GM21717 (cell line): Measurements from ENCODE around the gene PPBP.
"Not testable (repeated sequence)": the region's sequence is repeated elsewhere in the genome, so short reads cannot be mapped to it uniquely, and the experiment has no call there.

ENCODE experiments used
- ATAC-seq: cut with Tn5 transposase; IDR thresholded peaks from one replicate; pipeline ENCODE4 v1.9.1; 2021; ENCODE audit warnings: mild to moderate bottlenecking, moderate library complexity; ENCODE audit not compliant: unreplicated experiment

Gene PPBP

GRCh38 chr4:73998040-73999011, 10.3 kb upstream of the PPBP start, which contains the start of gene CXCL5:
TSS of gene CXCL5 (minus strand) at chr4:73998677. CDS start at chr4:73998581, 96 bp downstream.
- ATAC-seq: no peak

DNA sequence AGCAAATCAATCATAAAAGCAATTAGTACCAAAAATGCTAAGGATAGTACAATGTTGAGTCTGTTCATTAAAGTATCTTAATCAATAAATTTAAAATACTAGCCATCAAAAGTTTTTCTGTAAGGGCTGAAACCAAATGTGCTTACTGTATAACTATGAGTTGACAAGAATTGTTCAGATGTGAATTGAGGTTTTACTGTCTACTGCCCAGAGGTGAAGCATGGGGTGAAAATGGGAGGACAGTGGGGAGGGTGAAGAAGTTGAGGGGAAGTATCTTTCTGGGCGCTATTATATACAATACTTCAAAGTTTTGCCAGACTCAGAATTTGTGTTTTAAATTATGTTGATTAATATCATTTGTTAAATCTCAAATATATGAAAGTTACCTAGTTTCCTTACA, 4.1 kb upstream of the PPBP start:
- no peak for ATAC-seq

- no peak for ATAC-seq
Observed at GRCh38 chr4:73991742-73992000, 3.7 kb upstream of the PPBP start.

DNA sequence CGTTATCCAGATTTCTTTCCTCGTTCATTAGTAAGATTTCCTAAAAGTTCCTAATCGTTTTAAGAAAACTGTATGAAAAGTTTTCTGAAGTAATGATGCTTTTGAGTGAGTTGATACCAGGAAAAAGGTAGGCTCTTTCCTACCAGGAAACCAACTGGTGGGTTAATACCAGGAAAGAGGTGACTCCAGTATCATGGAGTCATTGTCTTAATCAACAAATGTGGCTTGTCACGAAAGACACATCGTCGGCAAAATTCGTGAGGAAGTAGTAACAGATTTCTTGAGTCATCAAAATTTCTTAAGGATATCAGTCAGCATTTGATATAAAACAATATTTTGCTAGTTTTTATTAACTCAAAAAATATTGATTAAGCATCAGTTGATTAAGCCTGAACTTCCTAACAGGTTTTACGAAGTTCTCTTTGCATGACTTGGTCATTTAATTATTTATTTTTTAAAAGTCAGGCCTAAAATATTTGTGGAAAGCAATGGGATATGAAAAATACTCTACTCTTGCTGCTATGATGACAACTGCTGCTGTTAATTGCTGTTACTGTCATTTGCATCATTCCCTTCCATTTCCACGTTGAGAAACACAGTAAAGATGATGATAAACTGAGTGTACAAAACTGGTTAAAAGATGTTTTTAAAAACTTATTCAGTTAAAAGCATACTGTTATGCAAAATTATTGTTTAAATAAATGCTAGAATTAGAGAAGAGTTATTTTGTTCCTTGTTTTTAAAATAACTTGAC, 3.2 kb upstream of the PPBP start:
- ATAC-seq: no peak

DNA sequence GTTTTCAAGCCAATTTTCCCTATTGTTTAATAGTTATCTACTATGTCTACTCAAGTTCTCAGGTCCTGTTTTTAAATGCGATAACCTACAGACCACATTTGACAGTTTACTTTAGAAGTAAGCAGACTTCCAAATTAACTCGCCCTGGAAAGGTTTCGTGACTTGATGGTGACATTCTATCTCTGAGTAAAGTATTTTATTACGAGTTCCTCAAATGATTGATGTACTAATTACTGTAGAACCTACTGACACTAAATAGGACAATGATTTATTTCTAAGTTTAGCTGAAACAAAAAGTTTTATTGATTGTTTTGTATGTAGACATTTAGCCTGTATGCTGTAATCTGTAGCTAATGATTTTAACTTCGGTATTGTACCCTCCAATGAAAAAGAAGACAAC, 1.9 kb upstream of the PPBP start:
- no peak for ATAC-seq

GRCh38 chr4:73989031-73989430, 1.0 kb upstream of the PPBP start:
- ATAC-seq: no peak

- no peak for ATAC-seq
Observed at GRCh38 chr4:73985528-73985852, 2.5 kb downstream of the PPBP start.

- ATAC-seq: no peak
Observed at GRCh38 chr4:73984736-73985527, 3.1 kb downstream of the PPBP start.

- not testable (repeated sequence) for ATAC-seq
Observed at GRCh38 chr4:73981175-73981574, 6.8 kb downstream of the PPBP start.

DNA sequence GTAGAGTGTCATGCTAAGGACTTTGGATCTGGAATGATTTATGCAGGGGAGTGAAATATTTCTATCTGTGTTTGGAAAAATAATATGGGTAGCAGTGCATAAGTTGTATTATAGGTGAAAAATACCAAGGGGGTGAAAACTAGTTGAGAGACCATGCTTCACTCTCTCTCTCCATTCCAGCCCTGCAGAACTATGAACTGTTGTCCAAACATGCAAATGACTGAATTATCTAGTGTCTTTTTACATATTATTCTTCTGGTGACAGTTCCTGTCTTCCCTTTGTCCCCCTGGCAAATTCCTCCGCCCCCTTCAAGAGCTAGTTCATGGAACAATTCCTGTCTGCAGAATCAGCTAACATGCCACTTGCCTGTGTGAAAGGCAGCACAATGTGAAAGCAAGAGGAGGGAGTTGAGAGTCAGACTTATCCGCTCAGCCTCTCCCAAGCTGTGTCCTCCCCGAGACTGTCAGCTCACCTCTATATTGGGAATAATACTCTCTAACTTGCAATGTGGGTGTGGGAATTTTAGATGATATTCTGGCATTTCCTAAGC, 8.5 kb downstream of the PPBP start:
- ATAC-seq: no peak

GRCh38 chr4:73978886-73979285, 9.1 kb downstream of the PPBP start:
- no peak for ATAC-seq

DNA sequence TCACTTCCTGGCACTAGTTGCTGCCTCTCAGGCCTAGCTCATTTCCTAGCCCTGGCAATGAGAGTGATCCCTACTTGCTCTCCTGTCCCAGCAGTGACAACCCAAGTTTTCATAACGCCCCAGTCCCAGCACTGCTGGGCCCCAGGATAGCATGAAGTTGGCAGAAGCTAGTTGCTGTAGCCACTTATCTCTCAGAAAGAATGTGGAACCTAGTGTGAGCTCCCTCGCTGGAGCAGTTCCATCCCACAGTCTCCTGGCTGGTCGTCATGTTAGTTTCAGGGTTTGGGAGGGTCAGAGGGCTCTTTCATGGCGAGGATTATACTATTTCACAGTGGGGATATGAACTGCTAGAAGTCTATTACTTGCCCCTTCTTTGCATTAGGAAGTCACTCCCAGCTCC, 11.3 kb downstream of the PPBP start:
- ATAC-seq: no peak

GRCh38 chr4:73976217-73976616, 11.8 kb downstream of the PPBP start:
- no peak for ATAC-seq

- ATAC-seq: no peak
Observed at GRCh38 chr4:73974352-73974751, 13.6 kb downstream of the PPBP start.

GRCh38 chr4:73970945-73971344, 17.0 kb downstream of the PPBP start:
- no peak for ATAC-seq

- no peak for ATAC-seq
Observed at GRCh38 chr4:73970011-73970410, 18.0 kb downstream of the PPBP start.

DNA sequence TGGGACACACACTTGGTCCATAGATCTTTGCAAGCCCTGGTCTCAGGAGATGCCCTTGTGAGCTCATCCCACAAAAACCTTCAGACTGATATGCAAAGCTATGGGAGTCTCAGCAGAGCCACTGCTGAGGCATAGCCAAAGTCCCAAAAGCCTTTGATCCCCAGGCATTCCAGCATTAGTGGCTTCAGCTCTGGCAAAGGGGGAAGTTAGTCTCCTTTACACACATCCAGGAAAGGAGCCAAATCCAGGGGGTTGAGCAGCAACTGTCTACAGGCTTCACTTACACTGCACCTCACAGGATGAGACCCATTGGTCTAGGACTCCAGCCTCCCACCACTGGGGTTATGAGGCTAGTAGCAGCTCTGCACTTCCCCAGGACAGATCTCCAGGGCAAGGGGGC, 20.1 kb downstream of the PPBP start:
- no peak for ATAC-seq

DNA sequence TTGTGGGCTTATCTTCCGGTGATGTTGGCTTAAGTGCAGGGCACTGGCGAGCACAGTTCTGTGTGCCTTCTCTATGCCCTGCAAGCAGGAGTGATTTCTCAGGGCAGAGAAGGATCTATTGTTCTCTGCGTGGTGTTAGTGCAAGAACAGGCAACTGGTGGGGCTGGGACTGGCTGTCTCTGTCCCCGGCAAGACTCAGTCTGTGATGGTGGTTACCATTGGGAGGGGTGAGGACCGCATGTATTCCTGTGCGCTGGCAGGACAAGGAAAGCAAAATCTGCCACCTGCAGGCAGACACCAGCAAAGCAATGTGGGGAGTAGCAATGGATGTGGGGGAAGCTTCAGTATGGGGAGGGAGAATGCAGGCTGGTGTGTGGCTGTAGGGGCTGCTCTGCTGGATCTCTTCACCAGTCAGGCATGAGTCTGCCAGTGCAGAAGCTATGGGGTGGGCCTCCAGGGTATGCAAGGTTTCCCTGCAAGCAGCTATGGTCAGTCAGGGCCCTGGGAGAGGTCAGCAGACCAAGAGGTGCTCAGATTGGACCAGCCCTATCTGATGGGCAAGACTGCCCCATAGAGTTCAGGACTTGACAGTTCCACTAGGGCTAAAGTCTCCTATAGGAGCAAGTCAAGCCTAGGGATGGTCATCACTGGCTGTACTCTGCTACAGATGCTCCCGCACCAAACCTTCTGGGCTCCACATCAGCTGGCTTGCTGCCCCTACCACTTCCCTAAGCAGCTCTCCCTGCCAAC, 23.0 kb downstream of the PPBP start:
- ATAC-seq: no peak

GRCh38 chr4:73962724-73963123, 25.3 kb downstream of the PPBP start:
- ATAC-seq: no peak

DNA sequence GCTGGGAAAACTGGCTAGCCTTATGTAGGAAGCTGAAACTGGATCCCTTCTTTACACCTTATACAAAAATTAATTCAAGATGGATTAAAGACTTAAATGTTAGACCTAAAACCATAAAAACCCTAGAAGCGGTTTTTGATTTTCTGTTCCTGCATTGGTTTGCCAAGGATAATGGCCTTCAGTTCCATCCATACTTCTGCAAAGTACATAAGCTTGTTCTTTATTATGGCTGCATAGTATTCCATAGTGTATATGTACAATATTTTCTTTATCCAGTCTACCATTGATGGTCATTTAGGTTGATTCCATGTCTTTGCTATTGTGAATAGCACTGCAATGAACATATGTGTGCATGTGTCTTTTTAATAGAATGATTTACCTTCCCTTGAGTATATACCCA, 28.9 kb downstream of the PPBP start:
- ATAC-seq: not testable (repeated sequence)

GRCh38 chr4:73952352-73952751, 35.6 kb downstream of the PPBP start:
- no peak for ATAC-seq
